NCI-H748 treated with DMSO at 0.1 percent for 48 hours (cell line): ENCODE measurements around the gene RBPMS2.
A peak's percentile ranks its signal among the peaks of the same experiment; 100 is the strongest.

ENCODE experiments used
- DNase-seq: peaks from one replicate; lab custom pipeline; 2025; lab: John Stamatoyannopoulos, UW

RBPMS2 gene

GRCh38 chr15:64720188-64720587 is 55.2 kb downstream of the RBPMS2 start:
- DNase-seq: no peak

- no peak for DNase-seq
Measured at GRCh38 chr15:64717735-64718495, 57.5 kb downstream of the RBPMS2 start.

- DNase-seq: no peak
Measured at GRCh38 chr15:64717130-64717529, 58.3 kb downstream of the RBPMS2 start.

GRCh38 chr15:64716452-64716851 is 58.9 kb downstream of the RBPMS2 start:
- no peak for DNase-seq

GRCh38 chr15:64713592-64713991 is 61.8 kb downstream of the RBPMS2 start:
- no peak for DNase-seq

- DNase-seq: no peak
Measured at GRCh38 chr15:64712353-64712752, 63.0 kb downstream of the RBPMS2 start.

- DNase-seq: no peak
Measured at GRCh38 chr15:64710676-64711428, 64.5 kb downstream of the RBPMS2 start.

- DNase-seq: no peak
Measured at GRCh38 chr15:64706011-64706911, 69.1 kb downstream of the RBPMS2 start.

GRCh38 chr15:64705006-64705405 is 70.4 kb downstream of the RBPMS2 start:
- DNase-seq: no peak

- DNase-seq: no peak
Measured at GRCh38 chr15:64703632-64703959, 71.8 kb downstream of the RBPMS2 start.

GRCh38 chr15:64702816-64703631 is 72.4 kb downstream of the RBPMS2 start:
- peak; percentile 86 for DNase-seq

- DNase-seq: no peak
Measured at GRCh38 chr15:64701482-64702184, 73.8 kb downstream of the RBPMS2 start.

GRCh38 chr15:64701051-64701450 is 74.3 kb downstream of the RBPMS2 start:
- DNase-seq: no peak

GRCh38 chr15:64699751-64700388 is 75.5 kb downstream of the RBPMS2 start:
- no peak for DNase-seq

- DNase-seq: no peak
Measured at GRCh38 chr15:64698823-64699222, 76.6 kb downstream of the RBPMS2 start.

- no peak for DNase-seq
Measured at GRCh38 chr15:64697911-64698369, 77.4 kb downstream of the RBPMS2 start.

GRCh38 chr15:64696481-64696880 is 78.9 kb downstream of the RBPMS2 start:
- no peak for DNase-seq

GRCh38 chr15:64695561-64695992 is 79.8 kb downstream of the RBPMS2 start:
- DNase-seq: no peak

- no peak for DNase-seq
Measured at GRCh38 chr15:64694816-64695215, 80.6 kb downstream of the RBPMS2 start.

- DNase-seq: no peak
Measured at GRCh38 chr15:64693134-64693533, 82.3 kb downstream of the RBPMS2 start.
